HG03469 (cell line): ENCODE measurements around the gene PXDN.
"Not testable (repeated sequence)": the region's sequence is repeated elsewhere in the genome, so short reads cannot be mapped to it uniquely, and the experiment has no call there.

Source experiments
- ATAC-seq: cut with Tn5 transposase; IDR thresholded peaks from one replicate; pipeline ENCODE4 v1.9.1; 2021; ENCODE audit warnings: mild to moderate bottlenecking, moderate library complexity, moderate number of reproducible peaks; ENCODE audit not compliant: unreplicated experiment

The PXDN gene, protein sequence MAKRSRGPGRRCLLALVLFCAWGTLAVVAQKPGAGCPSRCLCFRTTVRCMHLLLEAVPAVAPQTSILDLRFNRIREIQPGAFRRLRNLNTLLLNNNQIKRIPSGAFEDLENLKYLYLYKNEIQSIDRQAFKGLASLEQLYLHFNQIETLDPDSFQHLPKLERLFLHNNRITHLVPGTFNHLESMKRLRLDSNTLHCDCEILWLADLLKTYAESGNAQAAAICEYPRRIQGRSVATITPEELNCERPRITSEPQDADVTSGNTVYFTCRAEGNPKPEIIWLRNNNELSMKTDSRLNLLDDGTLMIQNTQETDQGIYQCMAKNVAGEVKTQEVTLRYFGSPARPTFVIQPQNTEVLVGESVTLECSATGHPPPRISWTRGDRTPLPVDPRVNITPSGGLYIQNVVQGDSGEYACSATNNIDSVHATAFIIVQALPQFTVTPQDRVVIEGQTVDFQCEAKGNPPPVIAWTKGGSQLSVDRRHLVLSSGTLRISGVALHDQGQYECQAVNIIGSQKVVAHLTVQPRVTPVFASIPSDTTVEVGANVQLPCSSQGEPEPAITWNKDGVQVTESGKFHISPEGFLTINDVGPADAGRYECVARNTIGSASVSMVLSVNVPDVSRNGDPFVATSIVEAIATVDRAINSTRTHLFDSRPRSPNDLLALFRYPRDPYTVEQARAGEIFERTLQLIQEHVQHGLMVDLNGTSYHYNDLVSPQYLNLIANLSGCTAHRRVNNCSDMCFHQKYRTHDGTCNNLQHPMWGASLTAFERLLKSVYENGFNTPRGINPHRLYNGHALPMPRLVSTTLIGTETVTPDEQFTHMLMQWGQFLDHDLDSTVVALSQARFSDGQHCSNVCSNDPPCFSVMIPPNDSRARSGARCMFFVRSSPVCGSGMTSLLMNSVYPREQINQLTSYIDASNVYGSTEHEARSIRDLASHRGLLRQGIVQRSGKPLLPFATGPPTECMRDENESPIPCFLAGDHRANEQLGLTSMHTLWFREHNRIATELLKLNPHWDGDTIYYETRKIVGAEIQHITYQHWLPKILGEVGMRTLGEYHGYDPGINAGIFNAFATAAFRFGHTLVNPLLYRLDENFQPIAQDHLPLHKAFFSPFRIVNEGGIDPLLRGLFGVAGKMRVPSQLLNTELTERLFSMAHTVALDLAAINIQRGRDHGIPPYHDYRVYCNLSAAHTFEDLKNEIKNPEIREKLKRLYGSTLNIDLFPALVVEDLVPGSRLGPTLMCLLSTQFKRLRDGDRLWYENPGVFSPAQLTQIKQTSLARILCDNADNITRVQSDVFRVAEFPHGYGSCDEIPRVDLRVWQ (N-terminal part only)

DNA sequence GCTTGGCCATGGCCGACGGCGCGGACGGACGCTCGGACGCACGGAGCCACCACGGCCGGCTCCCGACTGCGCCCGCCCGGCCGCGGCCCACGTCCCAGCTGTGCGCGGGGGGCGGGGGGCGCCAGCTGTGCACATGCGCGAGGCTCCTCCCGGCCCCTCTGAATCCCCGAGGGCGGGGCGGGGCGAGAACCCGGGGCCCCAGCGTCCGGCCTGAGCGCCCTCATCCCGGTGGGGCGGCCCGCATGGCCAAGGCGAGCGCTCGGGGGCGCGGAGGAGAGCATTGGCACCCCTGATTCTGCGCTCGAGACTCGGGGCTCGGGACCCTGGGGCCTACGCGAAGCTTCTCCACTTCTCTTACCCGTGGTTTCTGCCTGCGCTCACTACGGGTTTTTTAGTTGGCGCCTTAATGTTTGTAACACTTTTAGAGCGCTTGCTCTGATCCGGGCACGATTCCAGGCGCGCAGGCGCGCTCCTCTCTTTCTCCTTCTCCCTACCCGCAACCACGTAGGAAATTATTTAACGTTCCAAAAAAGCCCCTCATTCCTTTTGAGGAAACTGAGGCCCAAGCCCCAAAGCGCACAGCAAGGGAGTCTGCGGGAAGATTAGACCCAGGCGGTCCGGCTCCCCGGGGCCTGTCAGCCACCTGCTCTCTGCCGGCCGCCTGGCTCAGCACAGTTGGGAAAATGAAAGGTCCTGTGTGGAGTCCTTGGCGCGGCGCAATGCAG lies at the start of gene PXDN:
Gene PXDN, minus strand, starts transcription at position 70 of the 725 bp plus-strand sequence. Its CDS starts 60 bp downstream, at position 10.
- ATAC-seq: no peak

DNA sequence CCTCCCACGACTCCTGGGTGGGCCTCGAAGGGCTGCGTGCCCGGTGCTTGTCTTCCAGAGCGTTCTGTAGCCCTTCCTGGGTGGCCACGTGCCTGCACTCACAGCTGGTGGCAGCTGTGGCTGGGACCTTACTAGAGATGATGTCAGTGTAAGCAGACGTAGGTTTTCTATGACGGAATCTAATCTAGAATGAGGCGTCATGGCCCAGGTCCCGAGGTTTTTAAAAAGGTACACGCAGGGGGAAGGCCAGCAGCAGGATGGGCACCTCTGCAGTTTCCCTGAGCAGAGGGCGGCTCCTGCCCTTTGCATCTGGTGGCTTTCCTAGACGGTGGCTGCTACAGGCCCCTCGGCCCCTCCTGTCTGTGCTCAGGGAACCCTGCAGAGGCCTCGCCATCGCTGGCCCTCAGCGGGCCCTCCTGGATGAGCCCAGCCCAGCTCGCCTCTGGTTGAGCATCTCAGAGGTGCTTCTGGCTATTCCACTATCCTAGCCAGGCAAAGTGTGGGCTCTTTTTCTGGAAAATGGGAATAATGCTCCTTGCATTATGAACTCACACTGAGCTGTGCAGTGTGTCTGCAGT lies 49.6 kb upstream of the PXDN start:
- ATAC-seq: no peak

DNA sequence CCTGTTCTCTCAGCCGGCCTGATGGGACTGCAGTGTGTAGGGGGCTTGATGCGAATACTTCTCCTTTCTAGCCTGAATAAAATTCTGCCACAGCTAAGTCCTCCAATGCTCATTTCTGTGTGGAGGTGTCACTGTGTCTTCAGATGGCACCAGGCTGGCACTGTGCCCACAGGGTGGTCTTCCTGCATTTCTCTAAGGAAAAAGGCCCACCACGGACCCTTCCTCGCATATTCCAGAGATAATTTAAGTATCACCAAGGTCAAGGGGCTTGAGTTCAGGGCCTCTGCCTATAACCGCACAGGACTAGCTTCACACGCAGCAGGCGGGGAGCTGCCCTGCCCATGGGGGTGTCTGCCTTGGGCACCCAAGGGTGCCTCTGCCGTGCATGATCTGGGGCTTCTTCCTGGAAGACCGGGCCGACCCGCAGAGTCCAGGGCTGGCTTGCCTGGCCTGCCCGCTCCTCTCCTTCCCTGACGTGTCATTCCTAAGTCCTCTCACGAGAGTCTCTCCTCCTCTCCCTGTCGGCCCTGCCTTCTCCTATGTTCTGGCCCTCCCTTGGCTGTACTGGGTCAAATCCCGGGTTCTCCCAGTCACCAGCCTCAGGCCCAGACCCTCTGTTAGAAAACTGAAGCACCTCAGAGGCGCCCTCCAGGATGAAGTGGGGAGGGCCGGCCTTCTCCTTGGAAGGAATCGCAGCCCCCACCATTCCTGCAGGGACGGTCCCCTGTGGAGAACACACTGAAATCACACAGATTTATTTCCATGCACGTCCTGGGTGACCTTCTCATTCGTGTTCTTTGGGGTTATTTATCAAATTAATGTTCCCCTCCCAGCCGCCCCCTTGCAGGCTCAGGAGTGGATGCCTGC lies 48.9 kb upstream of the PXDN start:
- no peak for ATAC-seq

DNA sequence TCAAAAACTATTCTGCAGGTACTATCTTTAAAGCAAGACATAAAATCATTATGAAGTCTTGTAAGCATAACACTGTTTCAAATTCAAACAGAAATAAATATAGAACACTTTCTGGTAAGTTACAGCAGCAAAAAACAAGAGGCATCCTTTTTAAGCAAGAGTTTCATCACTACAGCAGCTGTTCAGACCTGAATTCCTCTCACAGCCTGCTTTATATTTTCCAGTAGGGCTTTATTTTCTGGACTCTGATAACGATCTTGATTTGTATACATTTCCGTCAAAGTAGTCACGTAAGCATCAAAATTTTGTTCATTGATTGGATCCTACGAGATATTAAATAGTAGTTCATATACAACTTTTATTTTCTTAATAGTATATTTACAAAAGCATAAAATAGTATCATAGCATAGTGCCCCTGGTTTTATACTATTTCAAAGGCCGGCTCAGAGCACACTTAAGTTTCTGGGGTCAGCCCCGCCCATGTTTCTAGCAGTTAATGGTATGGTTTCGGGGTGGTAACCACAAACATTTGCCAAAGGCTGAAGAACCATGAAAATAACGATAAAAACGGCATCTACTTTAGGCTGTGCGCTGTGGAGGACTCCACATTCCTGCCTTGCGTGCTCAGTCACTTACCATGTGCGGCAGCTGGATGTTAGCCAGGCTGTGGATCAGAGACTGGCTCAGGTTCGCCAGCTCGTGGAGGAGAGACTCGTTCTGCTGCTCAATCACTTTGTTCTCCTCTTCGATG lies 47.5 kb upstream of the PXDN start:
- ATAC-seq: no peak

DNA sequence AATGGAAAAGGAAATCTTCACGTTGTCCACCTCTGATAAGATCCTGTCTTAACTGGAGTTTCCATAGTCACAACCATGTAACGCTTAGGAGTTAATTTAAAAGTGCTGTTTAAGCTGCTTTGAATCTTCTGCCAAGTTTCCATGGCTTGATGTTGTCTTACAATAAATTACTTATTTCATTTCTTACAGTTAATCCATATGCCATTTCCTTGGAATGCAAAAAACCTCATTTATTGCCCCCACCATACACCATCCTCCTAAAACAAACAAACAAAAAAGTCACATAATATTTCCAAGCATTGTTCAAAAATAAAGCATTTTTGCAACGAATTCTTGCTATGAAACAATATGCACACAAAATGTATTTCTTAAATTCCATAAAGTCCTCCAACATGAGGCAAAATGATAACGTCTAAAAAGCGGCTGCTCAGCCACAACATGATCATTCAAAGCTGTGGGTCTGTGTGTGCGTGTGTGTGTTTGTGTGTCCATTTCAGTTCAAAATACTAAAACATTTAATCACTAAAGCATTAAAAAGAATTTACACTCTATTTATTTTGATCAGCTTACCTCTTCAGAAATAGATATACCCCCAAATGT lies 46.8 kb upstream of the PXDN start:
- no peak for ATAC-seq

DNA sequence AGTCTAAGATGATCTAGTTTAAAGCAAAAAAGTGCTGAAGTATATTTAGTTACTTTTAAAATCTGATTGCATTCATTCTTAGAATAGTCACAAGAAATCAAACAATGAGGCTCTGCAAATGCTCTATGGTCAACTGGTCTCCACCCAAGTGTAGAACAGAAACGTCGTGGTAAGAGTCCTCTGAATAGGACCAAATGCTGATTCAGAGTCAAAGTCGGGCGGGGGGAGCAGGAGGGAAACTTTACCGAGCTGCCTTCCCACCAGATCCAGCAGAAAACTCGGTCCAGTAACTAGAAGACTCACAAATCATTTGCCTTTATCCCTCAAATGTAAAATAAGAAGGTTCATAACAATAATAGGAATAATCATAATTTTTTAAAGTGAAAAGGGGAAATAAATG lies 46.2 kb upstream of the PXDN start:
- no peak for ATAC-seq

DNA sequence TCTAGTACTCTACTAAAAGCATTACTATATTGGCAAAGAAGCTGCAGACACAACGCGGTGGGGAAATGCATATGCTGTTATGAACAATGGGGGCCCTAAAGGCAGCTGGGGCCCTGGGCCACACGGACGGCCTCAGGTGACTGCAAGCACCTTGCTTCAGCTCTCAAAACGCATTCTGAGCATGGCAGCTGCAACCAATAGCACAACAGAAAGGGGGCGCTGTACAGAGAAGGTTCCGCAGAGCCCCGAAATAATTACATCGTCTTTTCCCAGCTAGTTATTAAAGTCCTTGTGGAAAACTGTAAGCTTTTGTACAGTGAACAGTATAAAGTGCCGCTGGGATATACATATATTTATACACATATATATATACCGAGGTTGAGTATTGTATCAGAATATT lies 45.3 kb upstream of the PXDN start:
- no peak for ATAC-seq

DNA sequence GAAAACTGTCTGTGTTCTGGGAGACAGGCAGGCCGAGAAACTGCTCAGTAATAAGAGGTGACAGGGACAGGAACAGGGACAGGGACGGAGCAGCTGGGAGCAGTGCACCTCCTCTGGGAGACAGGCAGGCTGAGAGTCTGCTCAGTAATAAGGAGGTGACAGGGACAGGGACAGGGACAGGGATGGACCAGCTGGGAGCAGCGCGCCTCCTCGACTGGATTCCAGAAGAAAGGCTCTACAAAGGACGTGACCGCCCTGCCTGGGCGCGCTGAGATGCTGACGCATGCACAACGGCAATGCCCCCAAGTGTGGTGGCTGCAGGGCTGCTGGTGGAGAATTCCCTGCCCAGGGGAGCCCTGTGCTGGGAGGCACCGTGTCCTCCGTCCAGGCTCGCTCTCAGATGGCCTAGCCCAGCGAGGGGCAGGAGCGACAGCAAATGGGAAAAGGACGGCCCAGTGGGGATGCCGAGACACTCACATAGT lies 44.2 kb upstream of the PXDN start:
- no peak for ATAC-seq

DNA sequence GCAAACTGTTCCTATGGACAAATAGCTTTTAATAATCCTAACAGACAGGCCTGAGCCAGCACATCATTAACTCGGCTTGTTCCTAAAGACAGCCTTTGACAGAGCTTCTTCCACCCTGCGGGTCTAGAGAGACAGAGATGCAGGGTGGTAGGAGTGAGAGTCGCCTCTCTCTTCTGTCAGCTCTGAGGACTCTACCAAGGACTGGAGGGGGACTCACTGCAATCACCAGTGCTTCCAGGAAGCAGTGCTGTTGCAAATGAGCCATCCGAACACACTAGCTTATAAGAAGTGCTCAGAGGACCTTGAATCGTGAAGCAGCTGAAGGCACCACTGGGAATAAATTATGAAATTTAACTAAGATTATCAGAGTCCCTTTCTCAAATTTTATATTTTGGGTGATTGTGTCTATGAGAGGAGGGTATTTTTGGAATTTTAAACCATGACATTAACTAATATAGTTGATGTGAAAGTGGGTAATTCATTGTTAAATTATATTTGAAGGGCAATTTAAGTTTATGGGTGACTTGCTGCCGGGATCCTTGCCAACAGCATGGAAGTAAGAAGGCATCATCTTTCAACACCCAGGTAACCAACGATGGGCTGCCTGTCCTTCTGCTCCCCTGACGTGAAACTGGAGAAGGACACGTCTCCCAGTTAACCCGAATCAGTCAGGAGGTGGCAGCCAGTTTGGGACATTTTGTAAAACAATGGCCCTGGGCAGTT lies 43.6 kb upstream of the PXDN start:
- no peak for ATAC-seq

DNA sequence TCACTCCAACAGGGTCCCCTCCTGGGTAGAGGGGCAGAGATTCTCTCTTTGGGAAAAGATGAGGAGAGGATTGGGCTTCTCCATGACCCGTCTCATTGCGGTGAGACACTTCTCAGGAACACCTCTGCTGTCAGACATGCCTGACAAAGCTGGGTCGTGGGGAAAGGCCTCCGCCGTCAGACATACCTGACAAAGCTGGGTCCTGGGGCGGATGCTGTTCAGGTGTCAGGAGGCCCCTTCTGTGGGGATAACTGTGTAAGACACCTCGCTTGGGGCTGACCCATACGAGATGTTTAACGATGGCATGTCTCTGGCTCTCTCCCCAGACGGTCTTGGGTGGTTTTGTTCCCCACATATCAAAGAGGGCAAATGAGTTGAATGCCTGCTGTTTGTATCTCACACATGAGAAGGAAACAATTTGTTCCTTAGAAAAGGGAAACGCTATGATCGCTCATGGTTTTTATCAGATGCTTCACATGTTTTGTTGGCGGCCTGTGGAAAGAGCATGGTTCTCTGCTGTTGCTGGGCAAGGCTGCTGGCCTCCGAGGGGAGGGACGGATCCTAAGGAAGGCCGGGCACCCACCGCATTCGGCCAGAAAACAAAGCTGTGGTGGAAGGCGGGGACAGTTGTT lies 40.8 kb upstream of the PXDN start:
- ATAC-seq: no peak

DNA sequence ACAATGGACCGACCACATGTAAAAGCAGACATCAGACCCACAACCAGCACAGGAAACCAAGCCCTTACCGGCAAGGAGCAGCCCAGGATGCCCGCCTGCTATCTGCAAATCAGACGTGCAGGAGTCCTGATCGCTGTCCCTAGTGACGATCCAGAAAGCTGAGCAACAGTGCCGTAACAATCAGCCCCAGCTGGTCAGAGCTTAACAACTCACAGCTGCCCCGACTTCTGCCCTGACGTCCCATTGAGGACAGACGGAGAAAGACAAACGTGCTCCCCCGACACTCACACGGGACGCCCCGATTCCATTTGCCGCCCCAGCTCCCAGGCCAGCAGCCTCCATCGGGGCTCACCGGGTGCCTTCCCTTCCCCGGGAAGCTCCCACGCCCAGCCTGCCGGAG lies 39.8 kb upstream of the PXDN start:
- no peak for ATAC-seq

DNA sequence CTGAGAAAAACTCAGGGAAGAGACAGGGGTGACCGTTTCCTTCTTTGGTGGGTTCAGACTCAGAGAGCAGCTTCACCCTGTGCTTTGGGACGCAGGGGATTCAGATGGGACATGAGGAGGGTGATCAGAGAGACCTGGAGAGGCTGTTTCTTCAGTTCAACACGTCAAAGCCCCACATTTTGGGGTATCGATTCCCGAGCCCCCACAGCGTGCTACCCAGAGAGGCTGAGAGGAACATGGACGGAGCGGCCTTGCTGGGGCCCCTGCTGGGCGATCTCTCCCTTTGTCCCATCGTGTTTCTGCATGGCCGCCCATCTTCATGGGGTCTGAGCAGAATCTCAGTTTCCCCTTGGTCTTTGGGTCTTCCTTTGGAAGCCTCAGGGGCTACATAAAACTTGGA lies 38.2 kb upstream of the PXDN start:
- ATAC-seq: no peak

DNA sequence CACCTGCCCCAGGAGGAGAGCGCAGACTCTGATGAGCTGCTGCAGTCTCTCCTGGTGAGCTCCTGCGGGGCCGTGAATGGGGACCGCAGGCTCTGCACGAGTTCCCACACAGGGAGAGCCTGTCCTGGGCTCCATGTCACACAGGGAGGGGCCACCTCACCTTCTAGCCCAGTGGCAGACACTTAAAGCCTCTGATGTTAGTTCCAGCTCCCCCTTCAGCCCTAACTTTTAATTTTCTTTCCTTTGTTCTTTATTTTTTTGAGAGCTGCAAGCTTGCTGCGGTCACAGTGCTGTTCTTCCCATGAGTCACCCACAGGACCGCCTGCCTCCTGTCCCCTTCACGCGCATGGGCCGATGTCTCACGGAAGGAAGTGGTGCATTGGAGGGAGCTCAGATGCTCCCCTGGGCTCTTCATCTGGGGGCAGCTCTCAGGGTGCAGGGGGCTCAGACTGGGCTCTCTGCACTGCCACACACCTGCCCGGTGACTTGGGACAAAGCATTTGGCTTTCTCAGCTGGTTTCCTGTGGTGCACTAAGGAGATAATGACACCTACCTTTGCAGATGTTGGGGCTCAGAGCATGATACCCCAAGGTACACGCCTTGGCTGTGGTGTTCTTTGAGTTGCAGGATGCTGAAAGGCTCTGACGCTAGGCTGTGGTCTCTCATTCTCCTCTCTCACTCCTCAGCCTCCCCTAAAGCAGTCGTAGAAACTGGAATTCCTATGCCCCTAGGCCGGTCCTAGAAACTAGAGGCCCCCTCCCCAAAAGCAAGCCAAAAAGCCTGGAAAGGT lies 37.2 kb upstream of the PXDN start:
- no peak for ATAC-seq

DNA sequence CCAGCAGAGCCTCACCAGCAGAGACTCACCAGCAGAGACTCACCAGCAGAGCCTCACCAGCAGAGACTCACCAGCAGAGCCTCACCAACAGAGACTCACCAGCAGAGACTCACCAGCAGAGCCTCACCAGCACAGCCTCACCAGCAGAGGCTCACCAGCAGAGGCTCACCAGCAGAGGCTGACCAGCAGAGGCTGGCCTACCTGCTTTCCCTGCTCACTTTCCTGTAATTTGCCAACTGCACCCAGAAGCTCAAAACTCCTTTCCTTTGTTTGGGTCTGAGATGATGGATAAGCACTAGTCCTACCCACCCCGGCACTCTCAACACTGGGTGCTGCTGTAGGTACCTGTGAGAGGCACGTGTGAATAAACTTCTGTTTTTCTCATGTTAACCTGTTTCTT lies 36.4 kb upstream of the PXDN start:
- ATAC-seq: no peak

DNA sequence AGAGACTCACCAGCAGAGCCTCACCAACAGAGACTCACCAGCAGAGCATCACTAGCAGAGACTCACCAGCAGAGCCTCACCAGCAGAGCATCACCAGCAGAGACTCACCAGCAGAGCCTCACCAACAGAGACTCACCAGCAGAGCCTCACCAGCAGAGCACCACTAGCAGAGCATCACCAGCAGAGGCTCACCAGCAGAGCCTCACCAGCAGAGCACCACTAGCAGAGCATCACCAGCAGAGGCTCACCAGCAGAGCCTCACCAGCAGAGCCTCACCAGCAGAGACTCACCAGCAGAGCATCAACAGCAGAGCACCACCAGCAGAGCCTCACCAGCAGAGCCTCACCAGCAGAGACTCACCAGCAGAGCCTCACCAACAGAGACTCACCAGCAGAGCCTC lies 35.7 kb upstream of the PXDN start:
- not testable (repeated sequence) for ATAC-seq

DNA sequence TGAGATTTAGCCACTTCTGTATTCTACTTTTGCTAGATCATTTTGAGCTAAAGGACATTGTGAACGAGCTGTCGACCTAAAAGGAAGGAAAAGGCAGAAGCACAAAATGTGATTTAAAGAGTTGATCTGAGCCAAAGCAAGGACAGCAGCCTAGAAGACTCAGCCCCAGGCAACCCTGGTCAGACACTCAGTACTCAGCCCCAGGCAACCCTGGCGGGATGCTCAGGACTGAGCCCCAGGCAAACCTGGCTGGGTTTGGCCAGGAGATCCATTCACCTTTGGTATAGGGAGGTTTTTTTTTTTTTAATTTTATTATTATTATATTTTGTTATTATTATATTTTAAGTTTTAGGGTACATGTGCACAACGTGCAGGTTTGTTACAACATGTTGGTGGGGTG lies 34.3 kb upstream of the PXDN start:
- ATAC-seq: no peak
